GM23338 (cell line): ENCODE data around the gene FXYD7. TPM values are rescaled to one million over a fixed set of nuclear protein-coding genes. Genes with fewer than 3 reads are reported as not detected.

Source experiments
- ATAC-seq: fragments of 200-7000 bp; cut with Tn5 transposase; 3 replicates; pipeline ENCODE4 v1.9.1; 2020
- DNase-seq: peaks from one replicate; pipeline ENCODE4 v3.0.0-alpha.2; 2015; ENCODE audit warnings: low spot score
- H2AFZ ChIP-seq: fragments of 200-600 bp; sonication (generic); 2 replicates; pipeline ENCODE4 v1.8.0; 2016; ENCODE audit warnings: antibody characterized with exemption, mild to moderate bottlenecking, moderate library complexity
- H3F3A ChIP-seq: fragments of 200-600 bp; sonication (generic); replicated peaks from 2 replicates; pipeline ENCODE4 v1.8.0; 2017; ENCODE audit warnings: antibody characterized with exemption, mixed run types, low read depth
- H3K27ac ChIP-seq: fragments of 200-600 bp; sonication (generic); 2 replicates; pipeline ENCODE4 v1.6.1; 2016; ENCODE audit warnings: low read depth
- H3K27me3 ChIP-seq: fragments of 200-600 bp; sonication (generic); 2 replicates; pipeline ENCODE4 v1.8.0; 2016; ENCODE audit warnings: mild to moderate bottlenecking, mixed run types, moderate library complexity; ENCODE audit not compliant: insufficient read depth
- H3K36me3 ChIP-seq: fragments of 200-600 bp; sonication (generic); 2 replicates; pipeline ENCODE4 v1.8.0; 2016; ENCODE audit warnings: mild to moderate bottlenecking; ENCODE audit not compliant: insufficient read depth
- H3K4me1 ChIP-seq: fragments of 200-600 bp; sonication (generic); 2 replicates; pipeline ENCODE4 v1.8.0; 2016; ENCODE audit warnings: mild to moderate bottlenecking, moderate library complexity; ENCODE audit not compliant: insufficient read depth
- H3K4me2 ChIP-seq: fragments of 200-600 bp; sonication (generic); 2 replicates; pipeline ENCODE4 v1.7.1; 2017; ENCODE audit warnings: mixed run types
- H3K4me3 ChIP-seq: fragments of 200-600 bp; sonication (generic); 2 replicates; pipeline ENCODE4 v1.6.1; 2016; ENCODE audit warnings: mixed run types
- H3K79me2 ChIP-seq: fragments of 200-600 bp; sonication (generic); replicated peaks from 2 replicates; pipeline ENCODE4 v1.8.0; 2017; ENCODE audit warnings: mild to moderate bottlenecking; ENCODE audit not compliant: insufficient read depth
- H3K9me2 ChIP-seq: fragments of 200-600 bp; sonication (generic); 2 replicates; pipeline ENCODE4 v1.8.0; 2017; ENCODE audit not compliant: insufficient read depth
- H4K20me1 ChIP-seq: fragments of 200-600 bp; sonication (generic); replicated peaks from 2 replicates; pipeline ENCODE4 v1.8.0; 2017; ENCODE audit warnings: mild to moderate bottlenecking; ENCODE audit not compliant: insufficient read depth
- H3K27ac Mint-ChIP-seq: 2 replicates; pipeline ENCODE4 v1.8.0; 2020; ENCODE audit warnings: inconsistent platforms, mild to moderate bottlenecking, moderate library complexity, mixed read lengths
- H3K27me3 Mint-ChIP-seq: 3 replicates; pipeline ENCODE4 v1.8.0; 2022; ENCODE audit warnings: low read depth, mild to moderate bottlenecking, moderate library complexity, mixed read lengths, inconsistent platforms; ENCODE audit not compliant: insufficient read depth, poor library complexity
- H3K36me3 Mint-ChIP-seq: 3 replicates; pipeline ENCODE4 v1.8.0; 2021; ENCODE audit warnings: low read depth, mild to moderate bottlenecking, inconsistent platforms, moderate library complexity, mixed read lengths
- H3K4me1 Mint-ChIP-seq: 3 replicates; pipeline ENCODE4 v1.8.0; 2020; ENCODE audit warnings: mild to moderate bottlenecking, inconsistent platforms, mixed read lengths
- H3K4me3 Mint-ChIP-seq: 3 replicates; pipeline ENCODE4 v1.8.0; 2021; ENCODE audit warnings: moderate library complexity, mild to moderate bottlenecking, inconsistent platforms, mixed read lengths
- H3K9me3 Mint-ChIP-seq: 3 replicates; pipeline ENCODE4 v1.8.0; 2020; ENCODE audit warnings: moderate library complexity, mild to moderate bottlenecking, inconsistent platforms, mixed read lengths
- CREB1 ChIP-seq: fragments of 250-450 bp; sonication (Bioruptor Pico); IDR thresholded peaks from 2 replicates; pipeline ENCODE4 v1.5.0; 2020; ENCODE audit warnings: low read depth, mild to moderate bottlenecking, moderate library complexity
- JUNB ChIP-seq: IDR thresholded peaks from one replicate; pipeline ENCODE4 v1.6.1; 2016; ENCODE audit warnings: antibody characterized with exemption; ENCODE audit not compliant: unreplicated experiment
- NANOG ChIP-seq: IDR thresholded peaks from 2 replicates; pipeline ENCODE4 v1.6.1; 2016; ENCODE audit warnings: antibody characterized with exemption, borderline replicate concordance
- POLR2AphosphoS5 ChIP-seq: IDR thresholded peaks from 2 replicates; pipeline ENCODE4 v1.6.1; 2016; ENCODE audit warnings: antibody characterized with exemption, low read depth
- STAT1 ChIP-seq: IDR thresholded peaks from one replicate; pipeline ENCODE4 v1.6.1; 2016; ENCODE audit warnings: antibody characterized with exemption; ENCODE audit not compliant: unreplicated experiment
- ZNF114 ChIP-seq: fragments of 250-450 bp; sonication (Bioruptor Pico); IDR thresholded peaks from 2 replicates; pipeline ENCODE4 v1.5.0; 2020; ENCODE audit warnings: mild to moderate bottlenecking, moderate library complexity
- ZNF462 ChIP-seq: fragments of 250-450 bp; sonication (Bioruptor Pico); IDR thresholded peaks from 2 replicates; pipeline ENCODE4 v1.5.0; 2020; ENCODE audit warnings: mild to moderate bottlenecking, moderate library complexity
- polyA plus RNA-seq: library from polyadenylated mRNA; unstranded; fragments of >200 nt; fragmentation: Nextera tagmentation; extraction: Ambion mirVana; gene quantifications from 2 replicates; pipeline ENCODE4 v1.2.1, GENCODE V29; 2016
- total RNA-seq: library from RNA; depleted of rRNA; stranded (reverse); fragments of >200 nt; shearing (Covaris generic); gene quantifications from 2 replicates; pipeline ENCODE4 v1.2.3, GENCODE V29; 2014
- TF ChIP-seq, protein P1 (sequence below): IDR thresholded peaks from 2 replicates; pipeline ENCODE4 v1.6.1; 2016; ENCODE audit warnings: antibody characterized with exemption

Gene FXYD7
- total and polyA plus RNA-seq, 2 experiments from 2014 or later, result 9.6 to 44.0 TPM

DNA sequence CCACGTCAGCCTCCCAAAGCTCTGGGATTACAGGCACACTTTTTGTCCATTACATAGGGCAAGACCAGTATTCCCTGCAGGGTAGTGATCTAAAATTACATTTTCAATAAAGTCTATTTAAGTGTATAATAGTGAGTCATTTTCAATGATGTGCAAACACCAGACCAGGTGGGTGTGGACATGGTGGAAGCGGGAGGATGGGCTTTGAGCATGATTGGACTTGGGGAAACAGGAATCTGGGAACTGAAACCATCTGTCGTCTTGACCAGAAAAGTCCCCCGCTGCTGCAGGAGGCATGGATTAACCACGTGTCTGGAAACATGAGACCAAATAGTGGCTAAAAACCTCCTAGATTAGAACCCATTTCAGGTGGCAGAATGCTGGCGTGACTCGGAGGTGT is 22.6 kb upstream of the FXYD7 start (continued):
- TF ChIP-seq CREB1 (CRISPR knock-in tag) (no peak), JUNB (no peak), STAT1 (no peak), POLR2AphosphoS5 (no peak), ZNF462 (CRISPR knock-in tag) (no peak), ZNF114 (CRISPR knock-in tag) (no peak)
- TF ChIP-seq, protein P1, sequence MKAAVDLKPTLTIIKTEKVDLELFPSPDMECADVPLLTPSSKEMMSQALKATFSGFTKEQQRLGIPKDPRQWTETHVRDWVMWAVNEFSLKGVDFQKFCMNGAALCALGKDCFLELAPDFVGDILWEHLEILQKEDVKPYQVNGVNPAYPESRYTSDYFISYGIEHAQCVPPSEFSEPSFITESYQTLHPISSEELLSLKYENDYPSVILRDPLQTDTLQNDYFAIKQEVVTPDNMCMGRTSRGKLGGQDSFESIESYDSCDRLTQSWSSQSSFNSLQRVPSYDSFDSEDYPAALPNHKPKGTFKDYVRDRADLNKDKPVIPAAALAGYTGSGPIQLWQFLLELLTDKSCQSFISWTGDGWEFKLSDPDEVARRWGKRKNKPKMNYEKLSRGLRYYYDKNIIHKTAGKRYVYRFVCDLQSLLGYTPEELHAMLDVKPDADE, result no peak

DNA sequence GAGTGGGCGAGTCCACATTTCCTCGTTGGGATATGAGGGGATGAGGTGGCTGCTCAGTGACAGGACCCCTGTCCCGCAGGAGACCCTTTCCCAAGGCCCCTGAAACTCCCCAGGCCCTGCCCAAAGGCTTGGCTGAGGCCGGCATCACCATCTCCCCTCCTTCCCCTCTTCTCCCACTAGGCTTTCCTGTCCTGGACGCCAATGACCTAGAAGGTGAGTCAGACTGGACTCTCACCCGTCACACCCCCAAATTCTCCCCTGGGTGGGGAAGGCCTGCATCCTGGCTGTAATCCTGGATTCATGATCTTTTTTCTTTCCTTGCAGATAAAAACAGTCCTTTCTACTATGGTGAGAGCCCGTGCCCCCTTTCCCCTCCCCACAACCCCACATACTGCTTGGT is 22.2 kb upstream of the FXYD7 start:
- no peak overlapping the region for H3K4me2 ChIP-seq
- no peak overlapping the region for H3K27ac Mint-ChIP-seq
- no peak overlapping the region for H3K27ac ChIP-seq

More for the DNA sequence above, 22.2 kb upstream of the FXYD7 start:
- TF ChIP-seq, protein P1, result no peak
- no peak for TF ChIP-seq NANOG
- TF ChIP-seq CREB1 (CRISPR knock-in tag), result no peak
- Mint-ChIP-seq H3K4me1 (peaks cover 36% of the 10 kb centered on the region), H3K9me3 (no peaks in the 10 kb centered on the region), H3K27me3 (peaks cover 16% of the 10 kb centered on the region), H3K4me3 (no peak overlapping the region), H3K36me3 (no peaks in the 10 kb centered on the region)
- Histone ChIP-seq H2AFZ (no peak overlapping the region), H3K27me3 (no peaks in the 10 kb centered on the region), H3K4me3 (no peak overlapping the region), H3K79me2 (no peaks in the 10 kb centered on the region), H3K4me1 (peaks cover 18% of the 10 kb centered on the region), H3F3A (no peaks in the 10 kb centered on the region), H3K36me3 (no peaks in the 10 kb centered on the region), H3K9me2 (no peaks in the 10 kb centered on the region), H4K20me1 (no peaks in the 10 kb centered on the region)
- DNase-seq (no peak), ATAC-seq (no peak)
